Measurements from ENCODE around the gene UNC80. TPM values are rescaled to one million over a fixed set of nuclear protein-coding genes. Genes with fewer than 3 reads are reported as not detected.

Gene UNC80
- total RNA-seq, 3 donors from 2014 or later (not counting 1 experiment from before 2014, with no cell fraction given) = not detected

- H3K4me3 ChIP-seq (ENCODE audit: low read length) = no peak overlapping the region
- Mint-ChIP-seq H3K27me3 (ENCODE audit: low read depth in 2 of 2) (peaks cover 6 to 8% of the 10 kb centered on the region in 2 donors), H3K27ac (no peak overlapping the region), H3K36me3 (no peaks in the 10 kb centered on the region), H3K4me1 (no peaks in the 10 kb centered on the region), H3K9me3 (no peaks in the 10 kb centered on the region), H3K4me3 (no peak overlapping the region)
- no peak overlapping the region for H3K27ac ChIP-seq (ENCODE audit: low read length)
- DNase-seq = no peak
- H3K27me3 ChIP-seq (ENCODE audit: control insufficient read depth, insufficient read depth, low read length) = no peaks in the 10 kb centered on the region
- WGBS (ENCODE audit: insufficient coverage) = 100% methylated on average over 3 of the region's 4 CpGs
- no peak for TF ChIP-seq CTCF (IDR thresholded peaks at IDR 0.05)
- H3K36me3 ChIP-seq (ENCODE audit: control insufficient read depth, insufficient read depth, low read length) = no peaks in the 10 kb centered on the region
- ATAC-seq = peak in 1 of 3 donors; percentile 27
- H3K4me1 ChIP-seq (ENCODE audit: control insufficient read depth, insufficient read depth, low read length) = no peaks in the 10 kb centered on the region
- H3K9me3 ChIP-seq (ENCODE audit: control insufficient read depth, insufficient read depth, low read length) = no peaks in the 10 kb centered on the region
- intact Hi-C loops (cut with micrococcal nuclease) = no loop called here
Measured at GRCh38 chr2:209969692-209970091, 198.1 kb downstream of the UNC80 start.

GRCh38 chr2:209970271-209970670 lies 198.6 kb downstream of the UNC80 start:
- peaks cover 6 to 8% of the 10 kb centered on the region in 2 donors for H3K27me3 Mint-ChIP-seq (ENCODE audit: low read depth in 2 of 2)
- H3K9me3 Mint-ChIP-seq = no peaks in the 10 kb centered on the region
- Histone ChIP-seq H3K9me3 (ENCODE audit: control insufficient read depth, insufficient read depth, low read length) (no peaks in the 10 kb centered on the region), H3K4me3 (ENCODE audit: low read length) (no peak overlapping the region), H3K27ac (ENCODE audit: low read length) (no peak overlapping the region), H3K27me3 (ENCODE audit: control insufficient read depth, insufficient read depth, low read length) (no peaks in the 10 kb centered on the region), H3K4me1 (ENCODE audit: control insufficient read depth, insufficient read depth, low read length) (no peaks in the 10 kb centered on the region), H3K36me3 (ENCODE audit: control insufficient read depth, insufficient read depth, low read length) (no peaks in the 10 kb centered on the region)
- no peak overlapping the region for H3K4me3 Mint-ChIP-seq
- WGBS (ENCODE audit: insufficient coverage) = 87% methylated on average over 2 of the region's 2 CpGs
- no peak for TF ChIP-seq CTCF (IDR thresholded peaks at IDR 0.05)
- H3K36me3 Mint-ChIP-seq = no peaks in the 10 kb centered on the region
- ATAC-seq (no peak), DNase-seq (no peak)
- intact Hi-C loops (cut with micrococcal nuclease) = no loop called here
- no peaks in the 10 kb centered on the region for H3K4me1 Mint-ChIP-seq
- no peak overlapping the region for H3K27ac Mint-ChIP-seq

GRCh38 chr2:209970711-209971110 lies 199.1 kb downstream of the UNC80 start:
- no peak overlapping the region for H3K27ac Mint-ChIP-seq
- intact Hi-C loops (cut with micrococcal nuclease) = no loop called here
- ATAC-seq = no peak
- no peak overlapping the region for H3K27ac ChIP-seq (ENCODE audit: low read length)
- no peaks in the 10 kb centered on the region for H3K36me3 ChIP-seq (ENCODE audit: control insufficient read depth, insufficient read depth, low read length)
- peaks cover 6 to 8% of the 10 kb centered on the region in 2 donors for H3K27me3 Mint-ChIP-seq (ENCODE audit: low read depth in 2 of 2)
- no peak overlapping the region for H3K4me3 Mint-ChIP-seq
- H3K36me3 Mint-ChIP-seq = no peaks in the 10 kb centered on the region
- WGBS (ENCODE audit: insufficient coverage) = 76% methylated on average over 3 of the region's 4 CpGs
- no peak for DNase-seq
- no peaks in the 10 kb centered on the region for H3K4me1 ChIP-seq (ENCODE audit: control insufficient read depth, insufficient read depth, low read length)
- TF ChIP-seq CTCF (IDR thresholded peaks at IDR 0.05) = no peak
- H3K4me3 ChIP-seq (ENCODE audit: low read length) = no peak overlapping the region
- H3K9me3 Mint-ChIP-seq = no peaks in the 10 kb centered on the region
- no peaks in the 10 kb centered on the region for H3K9me3 ChIP-seq (ENCODE audit: control insufficient read depth, insufficient read depth, low read length)
- H3K27me3 ChIP-seq (ENCODE audit: control insufficient read depth, insufficient read depth, low read length) = no peaks in the 10 kb centered on the region
- H3K4me1 Mint-ChIP-seq = no peaks in the 10 kb centered on the region

GRCh38 chr2:209973328-209973727 lies 201.7 kb downstream of the UNC80 start:
- no peaks in the 10 kb centered on the region for H3K36me3 ChIP-seq (ENCODE audit: control insufficient read depth, insufficient read depth, low read length)
- Mint-ChIP-seq H3K27ac (no peak overlapping the region), H3K4me1 (no peaks in the 10 kb centered on the region), H3K4me3 (no peak overlapping the region), H3K36me3 (no peaks in the 10 kb centered on the region), H3K9me3 (no peaks in the 10 kb centered on the region), H3K27me3 (ENCODE audit: low read depth in 2 of 2) (peaks cover 0 to 6% of the 10 kb centered on the region in 2 donors)
- WGBS (ENCODE audit: insufficient coverage) = 14% methylated on average over 1 of the region's 1 CpG
- intact Hi-C loops (cut with micrococcal nuclease) = no loop called here
- H3K4me1 ChIP-seq (ENCODE audit: control insufficient read depth, insufficient read depth, low read length) = no peaks in the 10 kb centered on the region
- no peak for ATAC-seq
- no peak for DNase-seq
- H3K4me3 ChIP-seq (ENCODE audit: low read length) = no peak overlapping the region
- H3K27ac ChIP-seq (ENCODE audit: low read length) = no peak overlapping the region
- no peak for TF ChIP-seq CTCF (IDR thresholded peaks at IDR 0.05)
- H3K9me3 ChIP-seq (ENCODE audit: control insufficient read depth, insufficient read depth, low read length) = no peaks in the 10 kb centered on the region
- H3K27me3 ChIP-seq (ENCODE audit: control insufficient read depth, insufficient read depth, low read length) = no peaks in the 10 kb centered on the region

All from natural killer cell (primary cell).